ENCODE data around the gene SLC6A19. TPM values are rescaled to one million over a fixed set of nuclear protein-coding genes. Genes with fewer than 3 reads are reported as not detected.

Gene SLC6A19
- total and polyA plus RNA-seq, 8 donors = 0.13 to 5.5 (median 0.43) TPM; not detected in 3

GRCh38 chr5:1203968-1204692, 2.7 kb downstream of the SLC6A19 start:
- no peak for DNase-seq
- no peak for TF ChIP-seq EP300 (IDR thresholded peaks at IDR 0.05)
- no peak for TF ChIP-seq POLR2AphosphoS5 (IDR thresholded peaks at IDR 0.05)
- no peak for TF ChIP-seq POLR2A (IDR thresholded peaks at IDR 0.05)
- TF ChIP-seq, protein P1, sequence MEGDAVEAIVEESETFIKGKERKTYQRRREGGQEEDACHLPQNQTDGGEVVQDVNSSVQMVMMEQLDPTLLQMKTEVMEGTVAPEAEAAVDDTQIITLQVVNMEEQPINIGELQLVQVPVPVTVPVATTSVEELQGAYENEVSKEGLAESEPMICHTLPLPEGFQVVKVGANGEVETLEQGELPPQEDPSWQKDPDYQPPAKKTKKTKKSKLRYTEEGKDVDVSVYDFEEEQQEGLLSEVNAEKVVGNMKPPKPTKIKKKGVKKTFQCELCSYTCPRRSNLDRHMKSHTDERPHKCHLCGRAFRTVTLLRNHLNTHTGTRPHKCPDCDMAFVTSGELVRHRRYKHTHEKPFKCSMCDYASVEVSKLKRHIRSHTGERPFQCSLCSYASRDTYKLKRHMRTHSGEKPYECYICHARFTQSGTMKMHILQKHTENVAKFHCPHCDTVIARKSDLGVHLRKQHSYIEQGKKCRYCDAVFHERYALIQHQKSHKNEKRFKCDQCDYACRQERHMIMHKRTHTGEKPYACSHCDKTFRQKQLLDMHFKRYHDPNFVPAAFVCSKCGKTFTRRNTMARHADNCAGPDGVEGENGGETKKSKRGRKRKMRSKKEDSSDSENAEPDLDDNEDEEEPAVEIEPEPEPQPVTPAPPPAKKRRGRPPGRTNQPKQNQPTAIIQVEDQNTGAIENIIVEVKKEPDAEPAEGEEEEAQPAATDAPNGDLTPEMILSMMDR (IDR thresholded peaks at IDR 0.05) = peak in 1 of 7 experiments; percentile 0
- H3K36me3 ChIP-seq = no peaks in the 10 kb centered on the region
- peaks cover 0 to 97% (median 0%) of the 10 kb centered on the region in 3 donors for H3K27me3 ChIP-seq
- peaks cover 5 to 27% (median 24%) of the 10 kb centered on the region in 4 donors for H3K4me1 ChIP-seq
- intact Hi-C loops (cut with DNase I; ENCODE audit: low total_unique reads) = no loop called here
- no peak overlapping the region for H3K27ac ChIP-seq
- no peak overlapping the region for H3K4me3 ChIP-seq
- 78 to 86% (median 81%) methylated on average over 13 to 25 of the region's 25 CpGs for WGBS, 5 donors
- H3K9me3 ChIP-seq = no peaks in the 10 kb centered on the region

DNA sequence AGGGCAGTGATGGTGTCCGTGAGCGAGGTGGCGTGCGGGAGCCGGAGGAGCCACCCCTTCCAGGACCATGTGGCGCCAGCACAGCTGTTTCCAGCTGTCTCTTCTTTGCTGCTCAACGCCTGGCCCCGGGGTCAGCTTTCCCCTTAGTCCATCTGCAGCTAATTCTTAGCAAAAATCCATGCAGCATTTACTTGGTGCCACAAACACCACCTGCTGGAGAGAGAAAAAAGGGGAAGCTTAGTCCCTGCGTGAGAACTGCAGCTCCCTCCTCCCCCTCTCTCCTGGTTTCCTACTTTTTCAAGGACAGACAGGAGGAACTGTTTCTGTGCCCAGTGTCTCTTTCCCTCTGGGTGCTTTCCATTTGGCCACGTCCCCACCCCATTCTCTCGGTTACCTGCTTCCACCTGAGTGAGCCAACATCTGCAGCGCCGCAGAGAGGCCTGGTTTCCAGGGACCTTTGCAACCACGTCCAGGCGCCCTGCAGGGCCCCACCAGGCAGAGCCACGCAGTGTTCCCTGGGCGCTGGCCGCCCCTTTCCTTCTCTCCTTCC, 3.4 kb downstream of the SLC6A19 start:
- Histone ChIP-seq H3K9me3 (no peaks in the 10 kb centered on the region), H3K4me1 (peaks cover 5 to 26% (median 23%) of the 10 kb centered on the region in 4 donors), H3K36me3 (no peaks in the 10 kb centered on the region), H3K27ac (no peak overlapping the region), H3K4me3 (no peak overlapping the region), H3K27me3 (peaks cover 0 to 91% (median 0%) of the 10 kb centered on the region in 3 donors)
- TF ChIP-seq POLR2A (IDR thresholded peaks at IDR 0.05) = no peak
- TF ChIP-seq, protein P1 (IDR thresholded peaks at IDR 0.05) = peak in 2 of 7 experiments; percentile 9 to 32
- no peak for TF ChIP-seq EP300 (IDR thresholded peaks at IDR 0.05)
- TF ChIP-seq POLR2AphosphoS5 (IDR thresholded peaks at IDR 0.05) = no peak
- WGBS, 5 donors = 30 to 38% (median 35%) methylated on average over 18 of the region's 18 CpGs
- peak in 1 of 2 donors; percentile 86 for DNase-seq
- intact Hi-C loops (cut with DNase I; ENCODE audit: low total_unique reads) = no loop called here

DNA sequence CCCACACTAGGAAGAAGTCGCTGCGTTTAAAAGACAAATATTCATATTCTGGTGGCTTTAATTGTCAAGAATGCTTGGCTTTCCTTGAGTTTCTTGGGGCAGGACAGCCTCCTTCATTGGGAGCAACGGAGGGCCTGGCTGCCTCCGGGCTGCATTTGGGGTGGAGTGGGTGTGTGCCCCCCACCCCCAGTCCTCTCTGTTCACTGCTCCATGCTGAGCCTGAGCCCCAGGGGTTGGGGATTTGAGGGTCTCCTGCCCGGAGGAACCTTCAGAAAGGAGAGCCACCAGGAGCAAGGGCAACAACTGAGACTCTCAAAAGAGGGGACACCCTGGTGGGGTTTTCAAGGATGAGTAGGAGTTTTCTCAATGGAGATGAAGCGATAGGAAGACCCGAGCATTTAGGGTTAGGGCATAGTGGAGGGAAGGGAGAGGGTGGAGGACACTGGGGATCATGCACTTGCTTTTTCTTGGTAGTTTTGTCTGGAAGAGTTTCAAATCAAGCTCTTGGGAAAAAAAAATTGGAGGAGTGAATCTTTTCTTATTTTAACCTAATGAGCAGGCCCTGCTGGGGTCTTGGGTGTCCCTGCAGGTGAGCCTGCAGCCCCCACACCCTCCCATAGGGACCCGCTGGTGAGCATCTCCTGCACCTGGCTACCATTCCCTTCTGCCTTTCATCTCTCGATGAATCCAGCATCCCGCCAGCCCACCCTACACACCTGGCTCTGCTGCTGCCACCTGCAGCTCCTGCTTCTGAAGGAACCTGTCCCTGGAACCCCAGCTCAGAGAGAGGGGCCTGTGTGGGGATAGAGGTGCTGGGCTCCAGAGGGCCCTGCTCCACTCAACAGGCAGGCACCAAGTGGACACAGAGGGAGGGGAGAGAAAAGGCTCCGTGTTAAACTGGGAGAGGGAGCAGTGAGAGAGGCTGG, 4.1 kb downstream of the SLC6A19 start:
- no peak overlapping the region for H3K27ac ChIP-seq
- no peak overlapping the region for H3K4me3 ChIP-seq
- peaks cover 0 to 18% (median 16%) of the 10 kb centered on the region in 4 donors for H3K4me1 ChIP-seq
- 68 to 74% (median 73%) methylated on average over 11 of the region's 11 CpGs for WGBS, 5 donors
- no peaks in the 10 kb centered on the region for H3K36me3 ChIP-seq
- peaks cover 0 to 91% (median 0%) of the 10 kb centered on the region in 3 donors for H3K27me3 ChIP-seq
- intact Hi-C loops (cut with DNase I; ENCODE audit: low total_unique reads) = no loop called here
- DNase-seq = no peak
- no peak for TF ChIP-seq POLR2AphosphoS5 (IDR thresholded peaks at IDR 0.05)
- TF ChIP-seq, protein P1 (IDR thresholded peaks at IDR 0.05) = no peak
- no peak for TF ChIP-seq POLR2A (IDR thresholded peaks at IDR 0.05)
- no peak for TF ChIP-seq EP300 (IDR thresholded peaks at IDR 0.05)
- no peaks in the 10 kb centered on the region for H3K9me3 ChIP-seq

All from stomach (tissue), 9 donors.